GM19043 (cell line): ENCODE results near the gene KRTAP12-2.
"Not testable (repeated sequence)": the region's sequence is repeated elsewhere in the genome, so short reads cannot be mapped to it uniquely, and the experiment has no call there.

ENCODE experiments used
- ATAC-seq: cut with Tn5 transposase; IDR thresholded peaks from one replicate; pipeline ENCODE4 v1.9.1; 2021; ENCODE audit warnings: low read depth; ENCODE audit not compliant: unreplicated experiment

Gene KRTAP12-2

GRCh38 chr21:44653656-44654575 is 12.8 kb downstream of the KRTAP12-2 start:
- no peak for ATAC-seq

GRCh38 chr21:44653123-44653522 is 13.6 kb downstream of the KRTAP12-2 start:
- ATAC-seq = no peak

- ATAC-seq = no peak
Observed at GRCh38 chr21:44650973-44651675, 15.6 kb downstream of the KRTAP12-2 start.

- no peak for ATAC-seq
Observed at GRCh38 chr21:44650265-44650972, 16.3 kb downstream of the KRTAP12-2 start.

- no peak for ATAC-seq
Observed at GRCh38 chr21:44649521-44650100, 17.1 kb downstream of the KRTAP12-2 start.

GRCh38 chr21:44648557-44649311 is 18.0 kb downstream of the KRTAP12-2 start:
- ATAC-seq = no peak

GRCh38 chr21:44647222-44647552 is 19.5 kb downstream of the KRTAP12-2 start:
- ATAC-seq = no peak

GRCh38 chr21:44646366-44647221 is 20.1 kb downstream of the KRTAP12-2 start, which contains the start of gene KRTAP10-11:
KRTAP10-11 (plus strand) TSS chr21:44646414; CDS start chr21:44646459, 45 bp downstream.
- ATAC-seq = not testable (repeated sequence)

- ATAC-seq = no peak
Observed at GRCh38 chr21:44644878-44645277, 21.8 kb downstream of the KRTAP12-2 start.

GRCh38 chr21:44643741-44644310 is 22.9 kb downstream of the KRTAP12-2 start:
- no peak for ATAC-seq

- ATAC-seq = no peak
Observed at GRCh38 chr21:44640761-44641160, 26.0 kb downstream of the KRTAP12-2 start.

GRCh38 chr21:44639331-44639655 is 27.4 kb downstream of the KRTAP12-2 start:
- ATAC-seq = no peak

- ATAC-seq = not testable (repeated sequence)
Observed at GRCh38 chr21:44638506-44639330, 28.0 kb downstream of the KRTAP12-2 start.

- not testable (repeated sequence) for ATAC-seq
Observed at GRCh38 chr21:44637851-44638348, 28.8 kb downstream of the KRTAP12-2 start.

GRCh38 chr21:44637018-44637850 is 29.5 kb downstream of the KRTAP12-2 start, which contains the start of gene KRTAP10-10:
KRTAP10-10 (plus strand) TSS chr21:44637356; CDS start chr21:44637418, 62 bp downstream.
- no peak for ATAC-seq

- ATAC-seq = no peak
Observed at GRCh38 chr21:44636209-44637017, 30.3 kb downstream of the KRTAP12-2 start.
